Loucy (cell line): ENCODE data around the gene MRI1.
A peak's percentile ranks its signal among the peaks of the same experiment; 100 is the strongest.

Experiments used
- H2AFZ ChIP-seq: fragments of 200-600 bp; sonication (generic); 2 replicates; pipeline ENCODE4 v1.6.0; 2016; ENCODE audit warnings: antibody characterized with exemption, mild to moderate bottlenecking, low read length, moderate library complexity
- H3F3A ChIP-seq: fragments of 200-600 bp; 2 replicates; pipeline ENCODE4 v1.6.0; 2016; ENCODE audit warnings: antibody characterized with exemption, low read depth, mild to moderate bottlenecking
- H3K27me3 ChIP-seq: fragments of 200-600 bp; sonication (generic); 2 replicates; pipeline ENCODE4 v1.6.1; 2014; ENCODE audit warnings: low read length, mild to moderate bottlenecking; ENCODE audit not compliant: insufficient read depth, poor library complexity, severe bottlenecking
- H3K36me3 ChIP-seq: fragments of 200-600 bp; sonication (generic); 2 replicates; pipeline ENCODE4 v1.6.1; 2016; ENCODE audit warnings: low read length; ENCODE audit not compliant: insufficient read depth
- H3K4me1 ChIP-seq: fragments of 200-600 bp; sonication (generic); 2 replicates; pipeline ENCODE4 v1.5.1; 2014; ENCODE audit warnings: low read length, mild to moderate bottlenecking; ENCODE audit not compliant: insufficient read depth, poor library complexity, severe bottlenecking
- H3K4me2 ChIP-seq: fragments of 200-600 bp; sonication (generic); 2 replicates; pipeline ENCODE4 v1.6.0; 2014; ENCODE audit warnings: antibody characterized with exemption, low read length, low read depth, mild to moderate bottlenecking; ENCODE audit not compliant: poor library complexity, severe bottlenecking
- H3K4me3 ChIP-seq: fragments of 200-600 bp; sonication (generic); 2 replicates; pipeline ENCODE4 v1.5.1; 2014; ENCODE audit warnings: low read length, mild to moderate bottlenecking, mixed read lengths; ENCODE audit not compliant: poor library complexity, severe bottlenecking
- H3K79me2 ChIP-seq: fragments of 200-600 bp; sonication (generic); 2 replicates; pipeline ENCODE4 v1.6.1; 2014; ENCODE audit warnings: low read length; ENCODE audit not compliant: insufficient read depth
- H3K9ac ChIP-seq: fragments of 200-600 bp; sonication (generic); 2 replicates; pipeline ENCODE4 v1.6.0; 2014; ENCODE audit warnings: mild to moderate bottlenecking, low read depth, low read length, moderate library complexity; ENCODE audit not compliant: poor library complexity, severe bottlenecking
- H3K9me2 ChIP-seq: fragments of 200-600 bp; sonication (generic); replicated peaks from 2 replicates; pipeline ENCODE4 v1.6.1; 2016; ENCODE audit warnings: low read depth, low read length, mixed read lengths
- H3K9me3 ChIP-seq: fragments of 200-600 bp; sonication (generic); 2 replicates; pipeline ENCODE4 v1.6.1; 2014; ENCODE audit warnings: mild to moderate bottlenecking, antibody characterized with exemption, low read length, low read depth; ENCODE audit not compliant: insufficient read depth
- H4K20me1 ChIP-seq: fragments of 200-600 bp; sonication (generic); 2 replicates; pipeline ENCODE4 v1.6.0; 2014; ENCODE audit warnings: antibody characterized with exemption, low read length, mild to moderate bottlenecking; ENCODE audit not compliant: insufficient read depth, poor library complexity, severe bottlenecking
- EZH2phosphoT487 ChIP-seq: fragments of 200-600 bp; IDR thresholded peaks from 2 replicates; pipeline ENCODE4 v1.6.1; 2018; ENCODE audit warnings: antibody characterized with exemption, mild to moderate bottlenecking, moderate library complexity, borderline replicate concordance
- TF ChIP-seq, protein P1 (sequence below): fragments of 200-600 bp; sonication (generic); conservative IDR thresholded peaks from 2 replicates; pipeline ENCODE4 v1.5.1; 2014; ENCODE audit warnings: mild to moderate bottlenecking, antibody characterized with exemption, low read length

The MRI1 gene

DNA sequence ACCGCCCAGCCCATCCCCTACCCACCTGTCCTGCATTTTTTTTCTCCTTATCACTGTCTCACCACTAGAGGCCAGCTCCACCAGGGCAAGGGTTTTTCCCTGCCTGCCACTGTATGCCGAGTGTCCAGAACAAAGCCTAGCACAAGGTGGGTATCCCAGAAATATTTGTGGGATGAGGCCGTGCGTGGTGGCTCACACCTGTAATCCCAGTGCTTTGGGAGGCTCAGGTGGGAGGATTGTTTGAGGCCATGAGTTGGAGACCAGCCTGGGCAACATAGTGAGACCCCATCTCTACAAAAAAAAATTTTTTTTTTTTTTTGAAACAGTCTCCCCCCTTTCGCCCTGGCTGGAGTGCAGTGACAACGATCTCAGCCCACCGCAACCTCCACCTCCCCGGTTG, 2.9 kb upstream of the MRI1 start:
- TF ChIP-seq EZH2phosphoT487, result no peak
- TF ChIP-seq, protein P1, sequence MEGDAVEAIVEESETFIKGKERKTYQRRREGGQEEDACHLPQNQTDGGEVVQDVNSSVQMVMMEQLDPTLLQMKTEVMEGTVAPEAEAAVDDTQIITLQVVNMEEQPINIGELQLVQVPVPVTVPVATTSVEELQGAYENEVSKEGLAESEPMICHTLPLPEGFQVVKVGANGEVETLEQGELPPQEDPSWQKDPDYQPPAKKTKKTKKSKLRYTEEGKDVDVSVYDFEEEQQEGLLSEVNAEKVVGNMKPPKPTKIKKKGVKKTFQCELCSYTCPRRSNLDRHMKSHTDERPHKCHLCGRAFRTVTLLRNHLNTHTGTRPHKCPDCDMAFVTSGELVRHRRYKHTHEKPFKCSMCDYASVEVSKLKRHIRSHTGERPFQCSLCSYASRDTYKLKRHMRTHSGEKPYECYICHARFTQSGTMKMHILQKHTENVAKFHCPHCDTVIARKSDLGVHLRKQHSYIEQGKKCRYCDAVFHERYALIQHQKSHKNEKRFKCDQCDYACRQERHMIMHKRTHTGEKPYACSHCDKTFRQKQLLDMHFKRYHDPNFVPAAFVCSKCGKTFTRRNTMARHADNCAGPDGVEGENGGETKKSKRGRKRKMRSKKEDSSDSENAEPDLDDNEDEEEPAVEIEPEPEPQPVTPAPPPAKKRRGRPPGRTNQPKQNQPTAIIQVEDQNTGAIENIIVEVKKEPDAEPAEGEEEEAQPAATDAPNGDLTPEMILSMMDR, result no peak
- Histone ChIP-seq H3K36me3 (peaks cover 36% of the 10 kb centered on the region; the same call in 1 of the 2 replicates), H3K9ac (no peak overlapping the region)

DNA sequence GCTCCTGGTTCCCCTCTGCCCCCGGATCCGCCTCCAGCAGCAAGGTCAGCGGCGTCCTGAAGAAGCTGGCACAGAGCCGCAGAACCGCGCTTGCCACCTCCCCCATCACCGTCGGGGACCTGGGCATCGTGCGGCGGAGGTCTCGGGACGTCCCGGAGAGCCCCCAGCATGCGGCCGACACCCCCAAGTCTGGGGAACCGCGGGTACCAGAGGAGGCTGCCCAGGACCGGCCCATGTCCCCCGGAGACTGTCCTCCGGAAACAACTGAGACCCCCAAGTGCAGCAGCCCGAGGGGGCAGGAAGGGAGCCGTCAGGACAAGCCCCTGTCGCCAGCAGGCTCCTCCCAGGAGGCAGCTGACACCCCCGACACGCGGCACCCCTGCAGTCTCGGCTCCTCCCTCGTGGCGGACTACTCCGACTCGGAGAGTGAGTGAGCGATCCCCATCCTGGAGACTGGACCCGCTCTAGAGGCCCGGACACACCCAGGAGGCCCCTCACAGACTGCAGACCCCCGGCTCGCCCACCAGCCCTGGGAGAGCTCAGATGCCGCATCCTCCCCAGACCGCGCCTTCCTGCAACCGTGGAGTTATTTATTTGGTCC, 1.6 kb upstream of the MRI1 start:
- H2AFZ ChIP-seq, result no peak overlapping the region
- H3K9me3 ChIP-seq, result no peaks in the 10 kb centered on the region
- H3K4me2 ChIP-seq, result no peak overlapping the region
- H3F3A ChIP-seq, result no peaks in the 10 kb centered on the region
- no peak overlapping the region for H3K9ac ChIP-seq
- peaks cover 27% of the 10 kb centered on the region; the same call in 1 of the 2 replicates for H3K36me3 ChIP-seq
- no peak for TF ChIP-seq EZH2phosphoT487
- TF ChIP-seq, protein P1, result no peak
- no peak overlapping the region for H3K4me3 ChIP-seq
- H4K20me1 ChIP-seq, result peaks cover 7% of the 10 kb centered on the region
- no peaks in the 10 kb centered on the region for H3K9me2 ChIP-seq
- peaks cover 23% of the 10 kb centered on the region; the same call in 1 of the 2 replicates for H3K79me2 ChIP-seq
- no peaks in the 10 kb centered on the region for H3K27me3 ChIP-seq
- peaks cover 10% of the 10 kb centered on the region for H3K4me1 ChIP-seq

More for the DNA sequence above, 2.9 kb upstream of the MRI1 start:
- Histone ChIP-seq H3K79me2 (peaks cover 22% of the 10 kb centered on the region; the same call in 1 of the 2 replicates), H3K9me3 (no peaks in the 10 kb centered on the region), H3K4me1 (peaks cover 10% of the 10 kb centered on the region), H2AFZ (no peak overlapping the region), H3K4me2 (no peak overlapping the region), H3F3A (no peaks in the 10 kb centered on the region), H4K20me1 (peaks cover 7% of the 10 kb centered on the region), H3K9me2 (no peaks in the 10 kb centered on the region), H3K27me3 (no peaks in the 10 kb centered on the region), H3K4me3 (no peak overlapping the region)

DNA sequence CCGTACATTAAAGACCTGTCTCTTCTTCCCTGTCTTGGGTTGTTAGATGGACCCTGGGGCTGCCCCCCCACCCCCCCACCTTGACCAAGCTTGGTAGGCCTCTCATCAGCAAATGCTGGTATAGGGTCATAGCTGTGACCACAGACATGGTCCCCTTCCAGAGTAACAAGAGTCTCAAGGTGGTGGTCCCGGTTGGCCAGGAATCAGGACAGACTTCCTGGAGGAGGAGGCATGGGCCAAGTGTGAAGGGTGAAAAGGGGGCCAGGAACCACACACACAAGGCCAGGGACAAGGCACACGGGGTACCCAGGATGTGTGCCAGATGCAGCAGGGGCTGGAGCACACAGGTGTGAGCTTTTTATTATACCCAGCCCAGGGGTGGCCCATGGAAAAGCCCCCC, 1.1 kb upstream of the MRI1 start:
- no peaks in the 10 kb centered on the region for H3K9me2 ChIP-seq
- peaks cover 7% of the 10 kb centered on the region for H4K20me1 ChIP-seq
- no peak for TF ChIP-seq EZH2phosphoT487
- TF ChIP-seq, protein P1, result no peak
- peaks cover 10% of the 10 kb centered on the region for H3K4me1 ChIP-seq
- no peaks in the 10 kb centered on the region for H3F3A ChIP-seq
- peaks cover 23% of the 10 kb centered on the region; the same call in 1 of the 2 replicates for H3K79me2 ChIP-seq
- H3K27me3 ChIP-seq, result no peaks in the 10 kb centered on the region
- no peak overlapping the region for H3K9ac ChIP-seq
- peak overlapping the region; percentile 84 for H3K4me2 ChIP-seq
- no peak overlapping the region for H2AFZ ChIP-seq
- peaks cover 22% of the 10 kb centered on the region; the same call in 1 of the 2 replicates for H3K36me3 ChIP-seq
- peak overlapping the region; percentile 89 for H3K4me3 ChIP-seq
- no peaks in the 10 kb centered on the region for H3K9me3 ChIP-seq
